Measurements from ENCODE around the gene GRK6. TPM values are rescaled to one million over a fixed set of nuclear protein-coding genes. Genes with fewer than 3 reads are reported as not detected.

Gene GRK6
- total and polyA plus RNA-seq, 9 of the 15 experiments (the other 6 are each of a cell fraction or from before 2014, with no cell fraction given) = 0.63 to 122 (median 44.5) TPM

- peak; percentile 54; the same call in 1 of the 2 replicates for TF ChIP-seq RAD51 (IDR thresholded peaks at IDR 0.05; ENCODE audit: borderline replicate concordance, low read depth)
- TF ChIP-seq, protein P1, sequence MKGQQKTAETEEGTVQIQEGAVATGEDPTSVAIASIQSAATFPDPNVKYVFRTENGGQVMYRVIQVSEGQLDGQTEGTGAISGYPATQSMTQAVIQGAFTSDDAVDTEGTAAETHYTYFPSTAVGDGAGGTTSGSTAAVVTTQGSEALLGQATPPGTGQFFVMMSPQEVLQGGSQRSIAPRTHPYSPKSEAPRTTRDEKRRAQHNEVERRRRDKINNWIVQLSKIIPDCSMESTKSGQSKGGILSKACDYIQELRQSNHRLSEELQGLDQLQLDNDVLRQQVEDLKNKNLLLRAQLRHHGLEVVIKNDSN (CRISPR knock-in tag; IDR thresholded peaks at IDR 0.05) = peak; percentile 71
Observed at GRCh38 chr5:177437623-177438022, 11.1 kb downstream of the GRK6 start (continued).

DNA sequence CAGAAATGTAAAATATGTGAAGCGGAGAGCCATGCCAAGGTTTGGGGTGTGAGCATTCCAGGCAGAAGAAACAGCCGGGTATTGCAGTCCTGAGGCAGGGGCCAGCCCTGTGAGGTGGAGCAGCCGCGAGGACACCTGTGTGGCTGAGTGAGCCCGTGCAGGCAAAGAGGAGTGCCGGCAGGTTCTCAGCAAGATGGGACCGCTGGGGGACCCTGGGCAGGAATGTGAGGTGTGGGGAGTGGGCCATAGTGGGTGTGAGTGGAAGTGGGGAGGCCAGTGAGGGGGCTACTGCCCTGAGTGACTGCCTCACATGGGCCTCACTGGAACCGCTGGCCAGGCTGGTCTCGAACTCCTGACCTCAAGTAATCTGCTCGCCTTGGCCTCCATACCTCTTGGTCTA, 12.0 kb downstream of the GRK6 start:
- no peak for FAIRE-seq
- Histone ChIP-seq H3K27me3 (ENCODE audit: control insufficient read depth in 2 of 2, insufficient read depth in 2 of 2, low read length in 2 of 2) (no peaks in the 10 kb centered on the region), H3K9ac (ENCODE audit: insufficient read depth in 1 of 2, low read depth in 2 of 2, low read length in 2 of 2) (peak overlapping the region in 1 of 2 experiments; percentile 47; a peak in 2 of 4 replicates), H3K4me1 (replicated peaks in 1 of 2; ENCODE audit: control insufficient read depth in 2 of 2, insufficient read depth in 2 of 2, low read length in 2 of 2) (peaks cover 0 to 29% of the 10 kb centered on the region in 2 experiments; a peak in 2 of 5 replicates), H3K36me3 (ENCODE audit: control insufficient read depth, insufficient read depth, low read length) (peaks cover 94% of the 10 kb centered on the region; the same call in 2 of the 3 replicates), H3K4me3 (no peak overlapping the region), H3K9me1 (ENCODE audit: control insufficient read depth, insufficient read depth, low read length) (no peaks in the 10 kb centered on the region), H2AFZ (ENCODE audit: low read depth, low read length) (no peak overlapping the region), H3K27ac (ENCODE audit: extremely low read depth, low read depth, low read length) (no peak overlapping the region), H3K9me3 (replicated peaks; ENCODE audit: control insufficient read depth, insufficient read depth, low read depth, low read length) (no peaks in the 10 kb centered on the region), H3K79me2 (ENCODE audit: control insufficient read depth, insufficient read depth, low read length) (no peaks in the 10 kb centered on the region), H3K4me2 (ENCODE audit: insufficient read depth, low read length) (no peak overlapping the region), H4K20me1 (replicated peaks; ENCODE audit: control insufficient read depth, insufficient read depth, low read length) (peaks cover 8% of the 10 kb centered on the region; the same call in 1 of the 2 replicates)
- no peak for DNase-seq (ENCODE audit: extremely low read depth in 1 of 4, low spot score in 3 of 4)
- BruUV-seq (replicated peaks) = no TSS peak
- WGBS (ENCODE audit: insufficient coverage, low coverage, missing lambda C conversion rate) = 88% methylated on average over 7 of the region's 10 CpGs
- peak; percentile 8 for ATAC-seq
- in situ Hi-C loops (cut with MboI) = no loop called here
- intact Hi-C loops (cut with micrococcal nuclease) = no loop called here
- ChIA-PET POLR2A (interaction anchor here (1.0 to 2.7 kb wide), 3 partner anchors 11 to 50 kb away, joined by 3 to 12 read pairs (median 7); no protein-coding TSS in a partner anchor), CTCF (ENCODE audit: low intra/inter-chr PET ratio) (no interaction called here)
- TF ChIP-seq KAT7 (CRISPR knock-in tag; IDR thresholded peaks at IDR 0.05; ENCODE audit: borderline replicate concordance) (no peak), PYGO2 (tag; IDR thresholded peaks at IDR 0.05) (no peak), RBM22 (IDR thresholded peaks at IDR 0.05; ENCODE audit: low read depth, low read length, poor library complexity, severe bottlenecking) (peak; percentile 43), ZNF57 (CRISPR knock-in tag; IDR thresholded peaks at IDR 0.05) (no peak), POLR2B (IDR thresholded peaks at IDR 0.05; ENCODE audit: low read depth, partially characterized antibody) (peak; percentile 65), ZNF174 (CRISPR knock-in tag; IDR thresholded peaks at IDR 0.05) (no peak), PHB (CRISPR knock-in tag; IDR thresholded peaks at IDR 0.05) (no peak), ZNF232 (CRISPR knock-in tag; IDR thresholded peaks at IDR 0.05) (no peak), ZNF253 (CRISPR knock-in tag; conservative IDR thresholded peaks at IDR 0.05) (no peak), ETS1 (conservative IDR thresholded peaks at IDR 0.05; ENCODE audit: control insufficient read depth, low read depth, low read length) (no peak), XRCC4 (IDR thresholded peaks at IDR 0.05; ENCODE audit: extremely low read depth, insufficient read depth, insufficient read length) (no peak), MEF2D (tag; conservative IDR thresholded peaks at IDR 0.05; ENCODE audit: low read depth) (no peak), RBFOX2 (IDR thresholded peaks at IDR 0.05; ENCODE audit: low read depth, low read length) (peak; percentile 59), ZNF41 (CRISPR knock-in tag; conservative IDR thresholded peaks at IDR 0.05) (no peak), ZNF766 (CRISPR knock-in tag; conservative IDR thresholded peaks at IDR 0.05) (no peak), BRCA1 (IDR thresholded peaks at IDR 0.05) (no peak), BRCA1 (CRISPR knock-in tag; IDR thresholded peaks at IDR 0.05) (no peak), NCOA1 (IDR thresholded peaks at IDR 0.05; ENCODE audit: low read depth) (no peak)
- TF ChIP-seq, protein P2, sequence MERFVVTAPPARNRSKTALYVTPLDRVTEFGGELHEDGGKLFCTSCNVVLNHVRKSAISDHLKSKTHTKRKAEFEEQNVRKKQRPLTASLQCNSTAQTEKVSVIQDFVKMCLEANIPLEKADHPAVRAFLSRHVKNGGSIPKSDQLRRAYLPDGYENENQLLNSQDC (CRISPR knock-in tag; IDR thresholded peaks at IDR 0.05) = no peak

Data from K562 (cell line).